Stomach (tissue), 4 donors: Measurements from ENCODE around the gene ABCA7.

ENCODE experiments used
- EP300 ChIP-seq: sonication (generic); formaldehyde crosslinking; IDR thresholded peaks from one replicate; pipeline ENCODE4 v1.6.1; 2017; ENCODE audit warnings: antibody characterized with exemption
- POLR2A ChIP-seq, 4 donors: fragments of 450-650 bp; IDR thresholded peaks; one replicate each; pipeline ENCODE4 v1.6.1; 2016; ENCODE audit warnings: antibody characterized with exemption in 4 of 4, control low read depth in 2 of 4, mild to moderate bottlenecking in 1 of 4, moderate library complexity in 1 of 4
- POLR2AphosphoS5 ChIP-seq, 3 donors: sonication (generic); formaldehyde crosslinking; IDR thresholded peaks; one replicate each; pipeline ENCODE4 v1.6.1; 2016; ENCODE audit warnings: antibody characterized with exemption in 3 of 3
- TF ChIP-seq, protein P1 (sequence below), 7 experiments: fragments of 450-650 bp in 4 of 7; fragments of 200-600 bp in 3 of 7; sonication (generic) in 3 of 7; IDR thresholded peaks; one replicate each; pipeline ENCODE4 v1.5.1; 2016 to 2019; ENCODE audit warnings: antibody characterized with exemption in 7 of 7, control low read depth in 2 of 7, mild to moderate bottlenecking in 1 of 7

DNA sequence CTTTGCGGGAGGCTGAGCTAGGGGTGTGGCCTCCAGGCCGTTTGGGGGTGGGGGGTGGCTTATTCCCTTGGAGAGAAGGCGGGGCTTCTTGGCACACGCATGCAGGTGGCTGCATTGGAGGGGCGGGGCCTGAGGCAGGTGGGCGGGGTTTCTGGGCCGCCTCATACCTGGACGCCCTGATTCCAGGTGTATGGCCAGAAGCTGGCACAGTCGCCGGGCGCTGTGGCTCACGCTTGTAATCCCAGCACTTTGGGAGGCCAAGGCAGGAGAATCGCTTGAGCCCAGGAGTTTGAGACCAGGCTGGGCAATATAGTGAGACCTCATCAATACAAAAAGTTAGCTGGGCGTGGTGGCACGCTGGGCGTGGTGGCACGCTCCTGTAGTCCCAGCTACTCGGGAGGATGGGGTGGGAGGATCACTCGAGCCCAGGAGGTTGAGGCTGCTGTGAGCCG, 7.8 kb downstream of the ABCA7 start:
- TF ChIP-seq POLR2A (IDR thresholded peaks at IDR 0.05) (no peak), POLR2AphosphoS5 (IDR thresholded peaks at IDR 0.05) (no peak), EP300 (no peak)
- TF ChIP-seq, protein P1, sequence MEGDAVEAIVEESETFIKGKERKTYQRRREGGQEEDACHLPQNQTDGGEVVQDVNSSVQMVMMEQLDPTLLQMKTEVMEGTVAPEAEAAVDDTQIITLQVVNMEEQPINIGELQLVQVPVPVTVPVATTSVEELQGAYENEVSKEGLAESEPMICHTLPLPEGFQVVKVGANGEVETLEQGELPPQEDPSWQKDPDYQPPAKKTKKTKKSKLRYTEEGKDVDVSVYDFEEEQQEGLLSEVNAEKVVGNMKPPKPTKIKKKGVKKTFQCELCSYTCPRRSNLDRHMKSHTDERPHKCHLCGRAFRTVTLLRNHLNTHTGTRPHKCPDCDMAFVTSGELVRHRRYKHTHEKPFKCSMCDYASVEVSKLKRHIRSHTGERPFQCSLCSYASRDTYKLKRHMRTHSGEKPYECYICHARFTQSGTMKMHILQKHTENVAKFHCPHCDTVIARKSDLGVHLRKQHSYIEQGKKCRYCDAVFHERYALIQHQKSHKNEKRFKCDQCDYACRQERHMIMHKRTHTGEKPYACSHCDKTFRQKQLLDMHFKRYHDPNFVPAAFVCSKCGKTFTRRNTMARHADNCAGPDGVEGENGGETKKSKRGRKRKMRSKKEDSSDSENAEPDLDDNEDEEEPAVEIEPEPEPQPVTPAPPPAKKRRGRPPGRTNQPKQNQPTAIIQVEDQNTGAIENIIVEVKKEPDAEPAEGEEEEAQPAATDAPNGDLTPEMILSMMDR (IDR thresholded peaks at IDR 0.05): no peak
